HFFc6 (cell line): ENCODE measurements around the gene MUC5B. TPM values are rescaled to one million over a fixed set of nuclear protein-coding genes. Genes with fewer than 3 reads are reported as not detected.

Source experiments
- DNase-seq: peaks from one replicate; pipeline ENCODE4 v3.0.0-alpha.2; 2018
- H3K27ac Mint-ChIP-seq: 2 replicates; pipeline ENCODE4 v1.8.0; 2020; ENCODE audit warnings: mild to moderate bottlenecking, mixed read lengths
- H3K27me3 Mint-ChIP-seq: 2 replicates; pipeline ENCODE4 v1.8.0; 2021; ENCODE audit warnings: mild to moderate bottlenecking, moderate library complexity, mixed read lengths; ENCODE audit not compliant: insufficient read depth
- H3K36me3 Mint-ChIP-seq: 2 replicates; pipeline ENCODE4 v1.8.0; 2021; ENCODE audit warnings: low read depth, mixed read lengths
- H3K4me1 Mint-ChIP-seq: 2 replicates; pipeline ENCODE4 v1.8.0; 2020; ENCODE audit warnings: low read depth, mixed read lengths
- H3K4me3 Mint-ChIP-seq: 2 replicates; pipeline ENCODE4 v1.8.0; 2020; ENCODE audit warnings: mild to moderate bottlenecking, moderate library complexity, mixed read lengths
- H3K9me3 Mint-ChIP-seq: 2 replicates; pipeline ENCODE4 v1.8.0; 2020; ENCODE audit warnings: mild to moderate bottlenecking, mixed read lengths
- CTCF ChIP-seq: fragments of 200-600 bp; sonication (generic); IDR thresholded peaks from 2 replicates; pipeline ENCODE4 v1.5.0; 2021; ENCODE audit warnings: antibody characterized with exemption, mild to moderate bottlenecking
- total RNA-seq, 6 experiments: library from RNA; stranded (reverse); fragmentation: NEBNext Ultra II Directional; extraction: Animal tissue kit (Norgen Biotek cat#: 25700); gene quantifications; 2 replicates in 1 of 6; 3 replicates in 5 of 6; pipeline ENCODE4 v1.2.3, GENCODE V29; 2021

MUC5B gene
- total RNA-seq, 6 experiments from 2014 or later: not detected

- Mint-ChIP-seq H3K9me3 (no peaks in the 10 kb centered on the region), H3K27ac (no peak overlapping the region; the same call in 1 of the 2 replicates), H3K4me3 (no peak overlapping the region), H3K4me1 (no peaks in the 10 kb centered on the region), H3K27me3 (peaks cover 1% of the 10 kb centered on the region; the same call in 1 of the 2 replicates), H3K36me3 (no peaks in the 10 kb centered on the region; the same call in 1 of the 2 replicates)
- no peak for DNase-seq
- TF ChIP-seq CTCF: no peak
Observed at GRCh38 chr11:1292644-1293618, 70.1 kb downstream of the MUC5B start.

- no peak overlapping the region for H3K27ac Mint-ChIP-seq
- DNase-seq: no peak
- peak; percentile 59 for TF ChIP-seq CTCF
- no peaks in the 10 kb centered on the region for H3K4me1 Mint-ChIP-seq
- H3K4me3 Mint-ChIP-seq: no peak overlapping the region
- peaks cover 1% of the 10 kb centered on the region; the same call in 1 of the 2 replicates for H3K27me3 Mint-ChIP-seq
- no peaks in the 10 kb centered on the region; the same call in 1 of the 2 replicates for H3K36me3 Mint-ChIP-seq
- no peaks in the 10 kb centered on the region for H3K9me3 Mint-ChIP-seq
Observed at GRCh38 chr11:1293619-1294015, 70.8 kb downstream of the MUC5B start.

- TF ChIP-seq CTCF: no peak
- H3K4me3 Mint-ChIP-seq: no peak overlapping the region
- no peaks in the 10 kb centered on the region for H3K4me1 Mint-ChIP-seq
- H3K9me3 Mint-ChIP-seq: no peaks in the 10 kb centered on the region
- H3K36me3 Mint-ChIP-seq: no peaks in the 10 kb centered on the region; the same call in 1 of the 2 replicates
- H3K27me3 Mint-ChIP-seq: peaks cover 1% of the 10 kb centered on the region; the same call in 1 of the 2 replicates
- no peak for DNase-seq
- no peak overlapping the region for H3K27ac Mint-ChIP-seq
Observed at GRCh38 chr11:1295086-1295485, 72.2 kb downstream of the MUC5B start.

GRCh38 chr11:1295591-1295990 lies 72.7 kb downstream of the MUC5B start:
- Mint-ChIP-seq H3K27me3 (peaks cover 1% of the 10 kb centered on the region; the same call in 1 of the 2 replicates), H3K36me3 (peaks cover 3% of the 10 kb centered on the region; the same call in 1 of the 2 replicates), H3K9me3 (no peaks in the 10 kb centered on the region), H3K4me3 (no peak overlapping the region), H3K4me1 (no peaks in the 10 kb centered on the region), H3K27ac (no peak overlapping the region)
- no peak for DNase-seq
- TF ChIP-seq CTCF: no peak

GRCh38 chr11:1296287-1296686 lies 73.4 kb downstream of the MUC5B start:
- Mint-ChIP-seq H3K4me3 (no peak overlapping the region), H3K9me3 (no peaks in the 10 kb centered on the region), H3K4me1 (no peaks in the 10 kb centered on the region), H3K27me3 (no peaks in the 10 kb centered on the region), H3K27ac (no peak overlapping the region), H3K36me3 (peaks cover 3% of the 10 kb centered on the region; the same call in 1 of the 2 replicates)
- no peak for DNase-seq
- no peak for TF ChIP-seq CTCF
